GM19099 (cell line): ENCODE measurements around the gene CACNA2D3.

Experiments
- POLR2A ChIP-seq: IDR thresholded peaks from 3 replicates; pipeline ENCODE4 v1.6.1; 2011; ENCODE audit warnings: low read depth; ENCODE audit not compliant: insufficient read length; ENCODE audit errors: extremely low read depth

CACNA2D3 gene

DNA sequence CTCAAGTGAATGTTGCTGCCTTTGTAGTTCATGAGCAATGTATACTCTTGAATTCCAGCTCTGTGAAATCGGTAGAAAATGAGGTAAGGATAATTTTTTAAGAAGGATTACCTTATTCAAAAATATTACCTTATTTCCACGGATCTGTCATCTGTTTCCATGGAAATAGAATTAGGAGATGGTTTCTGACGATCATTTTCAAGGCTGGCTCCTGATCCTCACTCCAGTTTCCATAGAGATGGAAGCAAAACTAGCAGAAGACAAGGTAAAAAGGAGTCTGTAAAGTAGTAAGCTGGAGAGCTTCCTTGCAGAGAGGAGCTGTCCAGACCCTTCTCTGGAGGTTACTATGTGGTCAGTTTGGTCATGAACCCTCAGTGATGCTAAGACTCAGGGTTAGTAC lies 55.5 kb downstream of the CACNA2D3 start:
- no peak for TF ChIP-seq POLR2A

DNA sequence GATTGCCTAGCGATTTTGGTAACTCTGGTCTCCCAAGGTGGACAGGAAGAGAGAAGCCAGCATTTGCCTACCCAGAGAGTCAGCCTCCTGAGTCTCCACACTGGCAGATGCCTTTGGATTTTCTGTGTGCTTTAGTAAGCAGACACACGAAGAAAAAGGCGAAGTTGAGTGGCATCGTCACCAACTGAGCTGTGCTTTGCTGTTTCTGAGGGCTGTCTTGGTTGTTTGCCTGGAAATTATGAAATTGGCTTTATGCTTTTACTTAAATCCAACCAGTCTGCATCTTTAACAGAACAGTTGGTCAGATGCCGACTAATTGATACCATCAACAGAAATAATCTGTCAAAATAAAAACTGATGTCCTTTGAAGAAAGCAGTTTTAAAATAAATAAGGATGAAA lies 56.0 kb downstream of the CACNA2D3 start:
- no peak for TF ChIP-seq POLR2A

- no peak for TF ChIP-seq POLR2A
Observed at GRCh38 chr3:54180921-54181320, 58.6 kb downstream of the CACNA2D3 start.

DNA sequence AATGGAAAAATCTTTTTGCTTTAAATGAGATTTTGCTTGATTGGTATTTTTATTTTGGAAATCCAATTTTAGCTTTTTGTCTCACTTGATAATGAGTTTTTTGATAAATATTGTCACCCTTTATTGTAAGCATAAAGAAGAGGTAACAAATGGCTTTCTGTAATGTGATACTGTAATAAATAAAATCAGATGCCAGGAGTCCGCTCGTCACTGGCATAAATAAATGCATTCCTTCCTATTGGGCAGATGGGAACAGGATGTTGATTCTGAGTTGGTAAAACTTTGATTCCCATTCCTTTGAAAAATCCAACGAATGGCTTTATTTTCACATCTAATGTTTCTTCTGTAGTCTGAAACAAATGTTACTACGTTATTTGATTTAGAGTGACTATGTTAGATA lies 59.9 kb downstream of the CACNA2D3 start:
- TF ChIP-seq POLR2A, result no peak

DNA sequence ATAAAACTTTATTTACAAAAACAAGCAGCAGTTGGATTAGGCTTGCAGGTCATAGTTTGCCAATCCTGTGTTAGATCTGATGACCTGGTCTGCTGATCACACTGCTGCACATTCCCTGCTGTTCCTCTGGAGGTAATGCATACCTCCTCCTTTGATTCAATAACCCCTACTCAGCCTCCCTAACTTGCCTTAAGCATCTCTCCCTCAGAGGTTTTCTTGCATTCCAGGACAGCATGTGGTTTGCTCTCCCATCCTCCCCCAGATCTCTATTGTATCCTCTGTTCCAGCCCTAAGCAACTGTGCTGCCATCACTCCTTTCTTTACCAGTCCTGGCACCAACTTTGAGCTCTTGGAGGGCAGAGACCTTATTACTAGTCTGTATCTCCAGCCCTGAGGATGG lies 63.4 kb downstream of the CACNA2D3 start:
- no peak for TF ChIP-seq POLR2A

GRCh38 chr3:54188176-54188791 lies 65.9 kb downstream of the CACNA2D3 start:
- no peak for TF ChIP-seq POLR2A

DNA sequence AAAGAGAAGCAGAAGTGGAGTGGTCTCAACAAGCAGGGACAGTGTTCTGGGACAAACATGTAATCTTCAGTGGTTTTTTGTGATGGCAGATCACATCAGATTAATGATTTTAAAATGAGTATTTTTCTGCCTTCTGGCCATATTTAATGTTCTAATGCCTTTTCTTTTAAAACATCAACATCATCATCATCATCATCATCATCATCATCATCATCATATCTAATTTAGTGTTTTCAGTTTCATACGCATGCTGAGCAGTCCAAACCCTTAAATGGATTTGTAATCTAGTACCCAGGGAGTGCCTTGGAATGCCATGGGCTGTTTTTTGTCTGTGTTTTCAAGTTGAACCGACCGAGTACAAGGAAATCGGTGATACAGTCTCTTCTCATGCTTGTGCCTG lies 68.9 kb downstream of the CACNA2D3 start:
- no peak for TF ChIP-seq POLR2A

DNA sequence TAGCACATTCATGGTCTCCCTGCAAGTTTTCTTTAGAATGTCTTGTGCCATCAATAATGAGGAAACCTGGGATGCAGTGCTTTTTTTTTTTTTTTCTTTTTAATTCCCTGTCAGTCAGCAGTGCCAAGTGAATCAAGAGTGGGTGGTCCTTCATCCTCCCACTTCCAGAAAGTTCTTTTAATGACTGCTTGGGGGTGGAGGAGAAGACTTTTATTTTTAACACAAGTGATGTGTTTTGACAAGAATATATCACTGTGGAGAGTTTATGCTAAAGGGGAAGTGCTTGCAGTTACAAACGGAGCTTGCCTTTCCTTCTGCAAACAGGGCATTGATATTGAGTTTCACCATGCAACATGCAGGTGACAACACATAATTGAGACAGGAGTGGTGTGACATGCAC lies 69.7 kb downstream of the CACNA2D3 start:
- TF ChIP-seq POLR2A, result no peak

GRCh38 chr3:54193093-54193492 lies 70.7 kb downstream of the CACNA2D3 start:
- TF ChIP-seq POLR2A, result no peak

DNA sequence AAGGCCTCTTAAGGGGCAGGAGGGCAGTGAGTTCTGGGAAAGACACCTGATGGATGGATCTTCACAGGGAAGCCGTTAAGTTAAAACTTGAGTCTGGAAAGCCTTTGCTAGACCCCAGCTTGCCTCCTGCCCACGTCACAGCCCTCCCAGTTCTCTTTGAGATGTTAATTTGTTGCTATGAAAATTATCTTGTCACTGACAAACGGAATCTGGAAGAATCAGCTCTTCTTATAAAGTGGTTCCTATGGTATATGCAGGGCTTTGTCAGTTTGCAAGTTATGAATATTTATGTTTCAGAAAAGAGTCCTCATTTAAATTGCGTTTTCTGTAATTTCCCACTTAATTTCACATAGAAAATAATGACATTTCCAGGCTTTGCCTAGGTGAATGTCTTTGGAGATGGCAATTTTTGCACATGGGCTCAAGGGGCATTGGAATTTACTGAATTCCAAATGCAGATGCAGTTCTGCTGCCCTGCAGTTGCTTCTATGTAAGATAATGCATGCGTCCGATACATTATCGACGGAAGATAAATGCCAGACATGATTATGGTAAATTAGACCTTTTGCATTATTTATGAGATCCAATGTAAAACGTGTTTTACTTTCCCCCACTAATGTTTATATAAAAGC lies 74.1 kb downstream of the CACNA2D3 start:
- no peak for TF ChIP-seq POLR2A

DNA sequence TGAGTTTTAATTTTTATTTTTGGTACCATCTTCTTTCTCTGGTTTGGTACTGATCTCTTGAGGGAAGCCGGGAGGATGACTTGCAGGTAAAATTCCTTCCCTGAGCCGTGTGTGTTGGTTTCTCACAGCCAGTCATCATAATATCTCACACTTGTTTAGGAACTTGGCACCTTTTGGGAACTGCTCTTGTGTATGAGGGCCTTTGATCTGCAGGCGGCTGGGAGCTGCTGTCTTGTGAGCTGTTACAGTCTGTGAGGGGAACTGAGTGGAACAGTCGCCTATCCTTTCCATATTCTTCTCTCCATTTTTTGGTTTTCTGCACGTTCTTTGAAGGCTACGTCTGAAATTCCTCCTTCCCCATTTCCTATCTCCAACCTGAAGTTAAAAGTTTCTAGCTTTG lies 75.2 kb downstream of the CACNA2D3 start:
- no peak for TF ChIP-seq POLR2A

DNA sequence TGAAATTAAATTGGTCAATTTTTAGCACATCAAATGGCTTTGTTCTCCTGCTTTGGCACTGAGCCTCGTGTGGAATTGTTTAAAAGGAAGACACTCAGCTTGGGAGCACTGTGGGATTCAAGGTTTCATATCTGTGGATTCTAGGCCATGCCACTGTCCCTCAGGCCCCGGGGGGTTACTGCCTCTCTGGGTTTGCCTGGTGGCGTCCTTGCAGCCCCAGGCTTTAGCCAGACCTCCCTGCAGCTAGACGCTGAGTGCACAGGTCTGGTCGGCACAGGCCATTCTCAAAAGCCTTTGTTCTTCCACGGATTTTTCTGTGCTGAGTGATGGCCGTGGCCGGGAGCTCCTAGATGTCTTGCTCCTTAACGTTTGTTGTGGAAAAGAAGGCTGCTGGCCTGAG lies 76.2 kb downstream of the CACNA2D3 start:
- TF ChIP-seq POLR2A, result no peak

DNA sequence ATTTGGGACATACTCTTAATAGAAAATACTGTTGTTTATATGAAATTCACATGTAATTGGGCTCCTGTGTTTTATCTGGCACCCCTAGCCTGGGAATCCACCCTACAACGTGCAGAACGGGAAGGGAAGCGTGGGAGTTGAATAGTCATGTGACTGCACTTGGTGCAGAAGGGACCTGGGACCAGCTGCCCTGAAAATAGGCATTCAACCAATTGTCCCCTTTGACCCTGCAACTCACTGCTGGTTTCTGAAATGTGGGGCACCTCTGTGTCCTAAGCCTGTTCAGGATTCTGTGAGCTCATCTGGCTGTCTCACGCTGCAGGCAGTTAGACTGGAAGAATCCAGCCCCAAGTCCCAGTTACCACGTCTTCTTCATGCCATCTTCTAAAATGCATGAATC lies 79.7 kb downstream of the CACNA2D3 start:
- no peak for TF ChIP-seq POLR2A

- TF ChIP-seq POLR2A, result no peak
Observed at GRCh38 chr3:54202651-54203248, 80.4 kb downstream of the CACNA2D3 start.

- no peak for TF ChIP-seq POLR2A
Observed at GRCh38 chr3:54206874-54207273, 84.5 kb downstream of the CACNA2D3 start.

- TF ChIP-seq POLR2A, result no peak
Observed at GRCh38 chr3:54211097-54211496, 88.7 kb downstream of the CACNA2D3 start.
